ENCODE results near the gene ZFP14.
"Not testable (repeated sequence)": the region's sequence is repeated elsewhere in the genome, so short reads cannot be mapped to it uniquely, and the experiment has no call there.

The ZFP14 gene

GRCh38 chr19:36377541-36378178 is 1.3 kb downstream of the ZFP14 start:
- no peak for TF ChIP-seq CTCF (IDR thresholded peaks at IDR 0.05; ENCODE audit: extremely low read depth, missing control alignments)
- no peak for DNase-seq (ENCODE audit: low spot score)

GRCh38 chr19:36373638-36374156 is 5.3 kb downstream of the ZFP14 start:
- no peak for DNase-seq (ENCODE audit: low spot score)

GRCh38 chr19:36371886-36372285 is 7.1 kb downstream of the ZFP14 start:
- DNase-seq (ENCODE audit: low spot score) = no peak
- TF ChIP-seq CTCF (IDR thresholded peaks at IDR 0.05; ENCODE audit: extremely low read depth, missing control alignments) = no peak

More at GRCh38 chr19:36373638-36374156, 5.3 kb downstream of the ZFP14 start:
- no peak for TF ChIP-seq CTCF (IDR thresholded peaks at IDR 0.05; ENCODE audit: extremely low read depth, missing control alignments)

- TF ChIP-seq CTCF (IDR thresholded peaks at IDR 0.05; ENCODE audit: extremely low read depth, missing control alignments) = no peak
- no peak for DNase-seq (ENCODE audit: low spot score)
Measured at GRCh38 chr19:36363845-36364244, 15.2 kb downstream of the ZFP14 start.

- DNase-seq (ENCODE audit: low spot score) = no peak
- no peak for TF ChIP-seq CTCF (IDR thresholded peaks at IDR 0.05; ENCODE audit: extremely low read depth, missing control alignments)
Measured at GRCh38 chr19:36340786-36341372, 38.1 kb downstream of the ZFP14 start.

- TF ChIP-seq CTCF (IDR thresholded peaks at IDR 0.05; ENCODE audit: extremely low read depth, missing control alignments) = no peak
- peak; percentile 83 for DNase-seq (ENCODE audit: low spot score)
Measured at GRCh38 chr19:36331353-36332228, 47.4 kb downstream of the ZFP14 start.

- no peak for TF ChIP-seq CTCF (IDR thresholded peaks at IDR 0.05; ENCODE audit: extremely low read depth, missing control alignments)
- no peak for DNase-seq (ENCODE audit: low spot score)
Measured at GRCh38 chr19:36330216-36330615, 48.8 kb downstream of the ZFP14 start.

GRCh38 chr19:36329534-36329933 is 49.5 kb downstream of the ZFP14 start:
- not testable (repeated sequence) for DNase-seq (ENCODE audit: low spot score)

GRCh38 chr19:36326649-36327048 is 52.4 kb downstream of the ZFP14 start:
- not testable (repeated sequence) for DNase-seq (ENCODE audit: low spot score)

GRCh38 chr19:36315164-36315563 is 63.8 kb downstream of the ZFP14 start:
- not testable (repeated sequence) for DNase-seq (ENCODE audit: low spot score)

- not testable (repeated sequence) for DNase-seq (ENCODE audit: low spot score)
Measured at GRCh38 chr19:36314053-36314452, 64.9 kb downstream of the ZFP14 start.

All from GM20000 (cell line).